ENCODE data around the gene TMEM42. TPM values are rescaled to one million over a fixed set of nuclear protein-coding genes. Genes with fewer than 3 reads are reported as not detected.

Gene TMEM42
- total RNA-seq, 1 donor from 2014 or later = 8.1 TPM

GRCh38 chr3:44870375-44871061, 8.8 kb downstream of the TMEM42 start:
- DNase-seq (ENCODE audit: low spot score) = no peak

DNA sequence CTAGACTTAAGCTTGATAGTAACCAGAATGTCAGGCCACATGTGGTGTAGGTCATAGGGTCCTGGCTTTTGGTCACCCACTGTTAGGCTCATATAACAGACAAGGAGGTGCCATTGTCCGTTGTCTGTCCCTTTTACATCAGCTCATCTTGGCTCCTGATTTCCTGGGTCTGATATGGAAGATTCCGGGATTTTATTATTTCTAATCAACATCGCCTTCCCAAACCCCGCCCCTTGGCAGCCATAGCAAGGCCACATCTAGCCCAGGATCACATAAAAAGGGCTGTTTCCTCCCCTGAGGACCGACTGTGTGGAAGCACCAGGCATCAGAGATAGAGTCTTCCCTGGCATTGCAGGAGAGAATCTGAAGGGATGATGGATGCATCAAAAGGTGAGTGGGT, 12.6 kb downstream of the TMEM42 start, which contains the start of gene TGM4:
Gene TGM4 (plus strand): TSS at position 301 of the 400 bp plus-strand sequence. CDS start 71 bp downstream, at position 372.
- no peak for DNase-seq (ENCODE audit: low spot score)

GRCh38 chr3:44875596-44875995, 13.9 kb downstream of the TMEM42 start:
- DNase-seq (ENCODE audit: low spot score) = no peak

DNA sequence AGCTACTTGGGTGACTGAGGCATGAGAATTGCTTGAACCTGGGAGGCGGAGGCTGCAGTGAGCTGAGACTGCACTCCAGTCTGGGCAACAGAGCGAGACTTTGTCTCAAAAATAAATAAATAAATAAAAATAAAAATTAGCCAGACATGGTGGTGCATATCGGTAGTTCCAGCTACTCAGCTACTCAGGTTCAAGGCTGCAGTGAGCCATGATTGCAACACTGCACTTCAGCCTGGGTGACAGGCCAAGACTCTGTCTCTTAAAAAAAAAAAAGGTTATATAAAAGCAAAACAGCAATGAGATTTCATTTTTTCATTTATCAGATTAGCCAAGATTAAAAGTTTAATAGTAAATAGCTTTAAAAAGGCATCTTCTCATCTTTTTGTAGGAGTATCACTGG, 15.6 kb downstream of the TMEM42 start:
- no peak for DNase-seq (ENCODE audit: low spot score)

- DNase-seq (ENCODE audit: low spot score) = peak; percentile 1
Observed at GRCh38 chr3:44880284-44880683, 18.6 kb downstream of the TMEM42 start.

GRCh38 chr3:44883213-44883955, 21.7 kb downstream of the TMEM42 start:
- no peak for DNase-seq (ENCODE audit: low spot score)

GRCh38 chr3:44883999-44884431, 22.3 kb downstream of the TMEM42 start:
- DNase-seq (ENCODE audit: low spot score) = no peak

DNA sequence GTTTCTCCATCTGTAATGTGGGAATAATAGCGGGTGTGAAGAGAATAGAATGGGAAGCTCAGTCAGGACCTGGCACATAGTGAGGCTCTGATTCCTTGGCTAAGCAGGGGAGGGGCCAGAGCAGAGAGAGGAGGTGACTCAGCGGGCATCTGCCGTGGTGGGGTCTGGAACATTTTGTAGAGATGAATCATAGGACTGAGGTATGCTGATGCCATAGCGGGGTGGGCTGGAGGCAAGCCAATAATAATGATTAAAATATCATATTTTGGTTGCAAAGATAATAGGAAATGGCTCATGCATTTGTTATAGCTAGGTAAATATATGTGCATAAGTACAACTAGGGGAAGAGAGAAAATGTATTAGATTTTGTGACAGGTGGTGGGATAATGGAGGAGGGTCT, 23.9 kb downstream of the TMEM42 start:
- DNase-seq (ENCODE audit: low spot score) = no peak

DNA sequence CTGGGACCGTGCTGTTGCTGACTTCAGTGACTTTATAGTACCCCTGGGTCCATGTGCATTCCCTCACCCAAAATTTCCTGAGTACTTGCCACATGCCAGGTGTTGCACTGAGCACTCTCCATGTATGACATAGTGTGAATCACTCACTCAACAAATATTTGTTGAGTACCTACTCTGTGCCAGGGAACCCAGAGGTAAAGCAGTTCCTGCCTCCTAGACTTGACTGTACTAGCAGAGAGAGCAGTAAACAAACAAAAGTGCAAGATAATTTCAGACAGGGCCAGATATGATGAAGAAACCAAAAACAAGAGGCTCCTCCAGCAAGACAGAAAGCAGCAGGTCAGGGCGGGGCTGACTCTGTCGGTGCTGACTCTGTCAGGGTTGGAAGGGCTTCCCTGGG, 24.8 kb downstream of the TMEM42 start:
- DNase-seq (ENCODE audit: low spot score) = no peak

DNA sequence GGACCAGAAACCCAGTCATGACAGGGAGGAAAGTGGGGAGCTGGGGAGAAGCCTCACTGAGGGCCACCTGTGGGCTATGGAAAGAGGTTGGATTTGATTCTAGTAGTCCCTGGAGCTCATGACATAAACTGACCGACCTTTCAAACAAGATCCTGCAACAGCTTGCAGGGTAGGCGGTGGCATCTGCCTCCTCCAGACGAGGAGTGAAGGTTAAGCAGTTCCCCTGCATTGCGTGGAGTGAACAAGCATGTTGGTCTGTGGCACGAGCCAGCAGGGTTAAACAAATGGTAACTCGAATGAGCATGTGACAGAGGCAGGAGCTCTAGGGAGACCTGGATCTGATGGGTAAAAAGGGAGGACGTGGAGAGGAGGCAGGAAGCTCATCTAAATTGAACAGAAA, 25.4 kb downstream of the TMEM42 start:
- DNase-seq (ENCODE audit: low spot score) = no peak

DNA sequence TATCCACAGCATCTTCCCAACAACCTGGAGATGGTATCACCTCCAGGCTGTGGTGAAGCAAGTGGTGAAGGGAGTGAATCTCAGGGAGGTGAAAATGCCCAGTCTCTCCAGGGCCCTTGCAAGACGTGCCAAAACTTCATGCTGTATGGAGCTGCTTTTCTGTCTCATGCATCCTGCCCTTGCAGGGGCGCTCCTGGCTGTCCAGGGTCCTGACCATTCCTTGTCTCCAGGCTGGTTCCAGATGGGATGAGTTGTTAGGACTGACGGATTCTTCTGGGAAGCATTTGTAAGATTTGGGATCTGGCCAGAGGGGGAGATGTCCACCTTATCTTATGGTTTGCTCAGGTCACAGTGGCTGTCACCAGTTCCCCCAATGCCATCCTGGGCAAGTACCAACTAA, 28.5 kb downstream of the TMEM42 start:
- no peak for DNase-seq (ENCODE audit: low spot score)

GRCh38 chr3:44890852-44891251, 29.1 kb downstream of the TMEM42 start:
- DNase-seq (ENCODE audit: low spot score) = no peak

- no peak for DNase-seq (ENCODE audit: low spot score)
Observed at GRCh38 chr3:44892689-44893088, 31.0 kb downstream of the TMEM42 start.

- DNase-seq (ENCODE audit: low spot score) = no peak
Observed at GRCh38 chr3:44893097-44893496, 31.4 kb downstream of the TMEM42 start.

DNA sequence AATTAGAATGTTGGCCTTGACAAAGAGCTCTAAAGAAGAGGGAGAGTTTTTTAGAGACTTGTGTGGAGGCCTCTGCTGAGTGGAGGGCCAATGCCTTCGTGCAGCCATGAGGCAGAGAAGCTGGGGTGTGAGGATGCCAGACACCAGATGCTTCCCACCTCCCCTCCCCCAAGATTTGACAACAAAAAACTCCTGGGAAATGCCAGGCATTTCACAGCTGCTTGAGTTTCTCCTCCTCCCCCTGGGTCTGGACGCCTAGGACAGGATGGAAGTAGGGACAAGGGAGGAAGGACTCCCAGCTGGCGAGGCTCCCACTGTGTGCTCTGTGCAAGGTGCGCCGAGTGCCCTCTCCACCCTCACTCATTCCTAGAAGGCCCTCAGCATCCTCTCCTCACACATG, 32.8 kb downstream of the TMEM42 start:
- DNase-seq (ENCODE audit: low spot score) = no peak

DNA sequence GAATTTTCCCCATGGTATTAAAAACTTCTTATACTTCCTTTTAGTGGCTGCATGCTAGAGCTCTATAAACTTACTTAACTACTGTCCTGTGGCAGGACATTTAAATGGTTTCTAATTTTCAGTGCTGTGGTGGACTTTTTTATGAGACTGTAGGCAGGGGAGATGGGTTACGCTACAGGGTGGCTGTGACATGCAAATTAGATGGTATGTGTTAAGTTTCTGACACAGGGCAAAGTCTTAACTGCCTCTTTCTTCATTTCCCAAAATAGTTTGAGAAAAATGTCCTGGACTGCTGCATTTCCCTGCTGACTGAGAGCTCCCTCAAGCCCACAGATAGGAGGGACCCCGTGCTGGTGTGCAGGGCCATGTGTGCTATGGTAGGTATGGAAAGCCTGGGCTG, 34.7 kb downstream of the TMEM42 start:
- DNase-seq (ENCODE audit: low spot score) = no peak

GRCh38 chr3:44899683-44900367, 38.1 kb downstream of the TMEM42 start:
- no peak for DNase-seq (ENCODE audit: low spot score)

DNA sequence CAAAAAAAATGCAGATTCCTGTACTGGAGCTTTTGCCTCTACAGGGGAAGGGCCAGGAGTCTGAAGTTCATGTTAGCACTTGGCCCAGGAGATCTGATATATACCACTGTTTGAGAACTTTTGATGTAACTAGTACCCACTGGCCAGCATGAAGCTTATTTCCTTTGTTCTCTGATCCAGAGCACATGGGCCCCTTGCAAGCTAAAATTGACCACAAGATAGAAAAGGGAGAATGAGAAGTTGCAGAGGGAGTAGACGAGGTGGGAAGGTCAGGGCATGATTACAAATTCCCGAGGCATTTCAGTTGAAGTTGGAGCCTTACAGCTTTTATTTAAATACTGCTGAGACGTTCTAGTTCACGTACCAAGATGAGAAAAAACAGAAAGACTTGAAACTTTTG, 40.9 kb downstream of the TMEM42 start:
- DNase-seq (ENCODE audit: low spot score) = no peak

GRCh38 chr3:44903314-44903713, 41.6 kb downstream of the TMEM42 start:
- no peak for DNase-seq (ENCODE audit: low spot score)

DNA sequence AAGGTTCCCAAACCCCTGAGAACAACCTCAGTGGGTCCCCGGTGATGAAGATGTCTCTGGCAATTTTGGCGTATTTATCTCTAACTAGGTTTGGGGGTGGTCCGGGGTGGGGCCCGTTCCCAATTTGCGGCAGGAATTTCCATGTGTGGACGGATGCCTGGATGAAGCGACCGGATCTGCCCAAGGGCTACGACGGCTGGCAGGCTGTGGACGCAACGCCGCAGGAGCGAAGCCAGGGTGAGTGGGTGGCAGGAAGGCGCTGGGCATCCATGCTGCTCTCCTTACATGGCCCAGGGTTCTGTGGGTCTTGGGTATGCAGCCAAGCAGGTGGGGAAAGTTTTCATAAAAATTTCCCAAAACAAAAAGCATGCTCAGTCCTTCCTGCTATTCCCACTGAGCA, 42.0 kb downstream of the TMEM42 start:
- DNase-seq (ENCODE audit: low spot score) = no peak

GRCh38 chr3:44905446-44906157, 43.9 kb downstream of the TMEM42 start:
- no peak for DNase-seq (ENCODE audit: low spot score)

DNA sequence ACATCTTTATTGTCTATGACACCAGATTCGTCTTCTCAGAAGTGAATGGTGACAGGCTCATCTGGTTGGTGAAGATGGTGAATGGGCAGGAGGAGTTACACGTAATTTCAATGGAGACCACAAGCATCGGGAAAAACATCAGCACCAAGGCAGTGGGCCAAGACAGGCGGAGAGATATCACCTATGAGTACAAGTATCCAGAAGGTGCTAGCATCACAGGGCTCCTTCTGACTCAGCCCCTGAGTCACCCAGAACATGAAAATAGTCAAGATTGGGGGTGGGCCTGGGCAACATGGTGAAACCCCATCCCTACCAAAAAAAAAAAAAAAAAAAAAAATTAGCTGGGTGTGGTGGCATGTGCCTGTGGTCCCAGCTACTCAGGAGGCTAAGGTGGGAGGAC, 45.3 kb downstream of the TMEM42 start:
- DNase-seq (ENCODE audit: low spot score) = no peak

Data from mesenteric fat pad (tissue), 1 donor.